Fibroblast of lung (primary cell): ENCODE results near the gene PHLDA2. TPM values are rescaled to one million over a fixed set of nuclear protein-coding genes. Genes with fewer than 3 reads are reported as not detected.

Experiments
- DNase-seq, 2 donors: peaks; one replicate each; pipeline versions ENCODE4 v3.0.0 to v3.0.0-alpha.2; 2010; ENCODE audit warnings: low read depth in 2 of 2
- H2AFZ ChIP-seq: 2 replicates; pipeline ENCODE4 v1.5.1; 2012; ENCODE audit warnings: low read length, control low read depth, inconsistent platforms
- H3K27ac ChIP-seq: 2 replicates; pipeline ENCODE4 v1.5.1; 2011; ENCODE audit warnings: low read length, control low read depth; ENCODE audit not compliant: insufficient read depth
- H3K27me3 ChIP-seq: 2 replicates; pipeline ENCODE4 v1.5.1; 2011; ENCODE audit warnings: mild to moderate bottlenecking, low read length; ENCODE audit not compliant: control insufficient read depth, insufficient read depth
- H3K36me3 ChIP-seq: 2 replicates; pipeline ENCODE4 v1.5.1; 2011; ENCODE audit warnings: low read length; ENCODE audit not compliant: control insufficient read depth, insufficient read depth
- H3K4me1 ChIP-seq: 2 replicates; pipeline ENCODE4 v1.5.1; 2011; ENCODE audit warnings: low read length; ENCODE audit not compliant: control insufficient read depth, insufficient read depth; ENCODE audit errors: extremely low read depth
- H3K4me2 ChIP-seq: 2 replicates; pipeline ENCODE4 v1.5.1; 2011; ENCODE audit warnings: low read length, control low read depth; ENCODE audit not compliant: insufficient read depth; ENCODE audit errors: extremely low read depth
- H3K4me3 ChIP-seq, 4 experiments: fragments of 200-600 bp in 1 of 4; sonication (generic) in 1 of 4; replicated peaks in 1 of 4; 2 replicates each; pipeline ENCODE4 v1.5.1; 2011 to 2016; ENCODE audit warnings: low read length in 4 of 4, low read depth in 3 of 4, mild to moderate bottlenecking in 3 of 4, control low read depth in 2 of 4, inconsistent platforms in 1 of 4, mixed read lengths in 1 of 4; ENCODE audit not compliant: insufficient read depth in 1 of 4; ENCODE audit errors: control extremely low read depth in 1 of 4
- H3K79me2 ChIP-seq: 2 replicates; pipeline ENCODE4 v1.5.1; 2012; ENCODE audit warnings: mild to moderate bottlenecking, low read length, inconsistent platforms; ENCODE audit not compliant: control insufficient read depth, insufficient read depth
- H3K9ac ChIP-seq: 2 replicates; pipeline ENCODE4 v1.5.1; 2011; ENCODE audit warnings: mild to moderate bottlenecking, low read length, control low read depth; ENCODE audit not compliant: insufficient read depth
- H3K9me3 ChIP-seq: 2 replicates; pipeline ENCODE4 v1.5.1; 2012; ENCODE audit warnings: low read depth, low read length; ENCODE audit not compliant: control insufficient read depth, insufficient read depth
- H4K20me1 ChIP-seq: 2 replicates; pipeline ENCODE4 v1.5.1; 2011; ENCODE audit warnings: low read length; ENCODE audit not compliant: control insufficient read depth, insufficient read depth; ENCODE audit errors: extremely low read depth
- EZH2 ChIP-seq: IDR thresholded peaks from 2 replicates; pipeline ENCODE4 v1.5.1; 2012; ENCODE audit warnings: low read length, control low read depth, mild to moderate bottlenecking; ENCODE audit errors: missing control alignments
- polyA plus RNA-seq, 2 donors: library from polyadenylated mRNA; depleted of rRNA in 1 of 2; stranded (reverse) in 1 of 2; unstranded in 1 of 2; fragments of >200 nt; gene quantifications; 2 replicates each; pipeline ENCODE4 v1.2.1, GENCODE V29; 2011 to 2012; ENCODE audit warnings: missing spikeins in 1 of 2
- total RNA-seq: library from RNA; depleted of rRNA; stranded (reverse); fragments of >200 nt; gene quantifications from 2 replicates; pipeline ENCODE4 v1.2.1, GENCODE V29; 2014
- TF ChIP-seq, protein P1 (sequence below), 2 donors: IDR thresholded peaks in 1 of 2; conservative IDR thresholded peaks in 1 of 2; 1 replicate in 1 of 2; 2 replicates in 1 of 2; pipeline ENCODE4 v1.5.1; 2011 to 2012; ENCODE audit warnings: low read length in 2 of 2, control low read depth in 1 of 2, inconsistent platforms in 1 of 2, low read depth in 1 of 2, mild to moderate bottlenecking in 1 of 2

PHLDA2 gene
- total and polyA plus RNA-seq, 2 donors (not counting 1 experiment from before 2014, with no cell fraction given): 6.8 to 16.2 TPM

DNA sequence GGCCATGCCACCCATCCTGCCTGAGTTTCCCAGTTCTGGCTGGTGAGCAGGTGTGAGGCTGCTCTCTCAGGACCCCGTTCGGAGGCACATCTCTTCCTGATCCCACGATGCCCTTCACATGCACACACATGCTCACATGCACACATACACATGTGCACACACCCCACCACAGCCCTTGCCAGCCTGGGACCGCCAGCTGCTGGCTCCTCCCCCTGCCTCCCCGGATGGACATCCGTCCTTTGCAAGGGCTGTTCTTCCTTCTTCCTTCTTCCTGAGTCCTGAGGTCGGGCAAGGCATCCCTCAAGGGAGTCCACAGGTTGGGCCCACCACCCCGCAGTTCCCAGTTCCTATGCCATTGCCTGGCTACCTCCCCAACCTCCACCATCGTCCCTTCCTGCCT lies 33.2 kb downstream of the PHLDA2 start:
- H4K20me1 ChIP-seq: no peaks in the 10 kb centered on the region
- TF ChIP-seq, protein P1, sequence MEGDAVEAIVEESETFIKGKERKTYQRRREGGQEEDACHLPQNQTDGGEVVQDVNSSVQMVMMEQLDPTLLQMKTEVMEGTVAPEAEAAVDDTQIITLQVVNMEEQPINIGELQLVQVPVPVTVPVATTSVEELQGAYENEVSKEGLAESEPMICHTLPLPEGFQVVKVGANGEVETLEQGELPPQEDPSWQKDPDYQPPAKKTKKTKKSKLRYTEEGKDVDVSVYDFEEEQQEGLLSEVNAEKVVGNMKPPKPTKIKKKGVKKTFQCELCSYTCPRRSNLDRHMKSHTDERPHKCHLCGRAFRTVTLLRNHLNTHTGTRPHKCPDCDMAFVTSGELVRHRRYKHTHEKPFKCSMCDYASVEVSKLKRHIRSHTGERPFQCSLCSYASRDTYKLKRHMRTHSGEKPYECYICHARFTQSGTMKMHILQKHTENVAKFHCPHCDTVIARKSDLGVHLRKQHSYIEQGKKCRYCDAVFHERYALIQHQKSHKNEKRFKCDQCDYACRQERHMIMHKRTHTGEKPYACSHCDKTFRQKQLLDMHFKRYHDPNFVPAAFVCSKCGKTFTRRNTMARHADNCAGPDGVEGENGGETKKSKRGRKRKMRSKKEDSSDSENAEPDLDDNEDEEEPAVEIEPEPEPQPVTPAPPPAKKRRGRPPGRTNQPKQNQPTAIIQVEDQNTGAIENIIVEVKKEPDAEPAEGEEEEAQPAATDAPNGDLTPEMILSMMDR (conservative IDR thresholded peaks at IDR 0.05 in 1 of 2, IDR thresholded peaks at IDR 0.05 in 1 of 2; ENCODE audit: low read depth in 1 of 2, low read length in 2 of 2): no peak
- no peak for TF ChIP-seq EZH2
- no peaks in the 10 kb centered on the region for H3K27me3 ChIP-seq
- no peak overlapping the region for H3K27ac ChIP-seq
- DNase-seq: no peak
- no peaks in the 10 kb centered on the region for H3K36me3 ChIP-seq
- H3K4me2 ChIP-seq: no peak overlapping the region
- H3K9me3 ChIP-seq: no peaks in the 10 kb centered on the region
- H3K4me1 ChIP-seq: peaks cover 19% of the 10 kb centered on the region
- no peaks in the 10 kb centered on the region for H3K79me2 ChIP-seq
- H2AFZ ChIP-seq: no peak overlapping the region
- H3K4me3 ChIP-seq: no peak overlapping the region
- no peak overlapping the region for H3K9ac ChIP-seq

DNA sequence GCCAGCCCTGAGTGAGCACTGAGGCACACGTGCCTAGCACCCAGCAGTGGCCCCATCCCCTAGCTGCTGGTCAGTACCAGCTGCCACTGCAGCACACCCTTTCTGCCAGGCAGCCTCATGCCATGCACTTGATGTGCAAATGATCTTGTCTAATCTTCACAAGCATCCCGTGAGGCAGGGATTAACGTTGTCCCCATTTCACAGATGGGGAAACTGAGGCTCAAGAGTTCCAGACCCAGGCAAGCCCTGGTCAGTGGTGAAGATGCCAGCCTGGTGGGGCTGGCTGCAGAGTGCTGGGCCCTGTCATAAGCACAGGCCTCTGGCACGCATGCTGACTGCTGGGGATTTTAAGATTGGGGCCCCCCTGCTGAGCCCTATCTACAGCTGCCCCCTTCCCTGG lies 35.3 kb downstream of the PHLDA2 start:
- Histone ChIP-seq H3K4me3 (no peak overlapping the region), H3K9me3 (no peaks in the 10 kb centered on the region), H3K4me1 (peaks cover 16% of the 10 kb centered on the region), H3K9ac (no peak overlapping the region), H2AFZ (no peak overlapping the region), H3K79me2 (no peaks in the 10 kb centered on the region), H3K36me3 (no peaks in the 10 kb centered on the region), H4K20me1 (no peaks in the 10 kb centered on the region), H3K4me2 (no peak overlapping the region), H3K27me3 (no peaks in the 10 kb centered on the region), H3K27ac (no peak overlapping the region)
- TF ChIP-seq, protein P1 (conservative IDR thresholded peaks at IDR 0.05 in 1 of 2, IDR thresholded peaks at IDR 0.05 in 1 of 2; ENCODE audit: low read depth in 1 of 2, low read length in 2 of 2): no peak
- TF ChIP-seq EZH2: no peak
- DNase-seq: no peak

DNA sequence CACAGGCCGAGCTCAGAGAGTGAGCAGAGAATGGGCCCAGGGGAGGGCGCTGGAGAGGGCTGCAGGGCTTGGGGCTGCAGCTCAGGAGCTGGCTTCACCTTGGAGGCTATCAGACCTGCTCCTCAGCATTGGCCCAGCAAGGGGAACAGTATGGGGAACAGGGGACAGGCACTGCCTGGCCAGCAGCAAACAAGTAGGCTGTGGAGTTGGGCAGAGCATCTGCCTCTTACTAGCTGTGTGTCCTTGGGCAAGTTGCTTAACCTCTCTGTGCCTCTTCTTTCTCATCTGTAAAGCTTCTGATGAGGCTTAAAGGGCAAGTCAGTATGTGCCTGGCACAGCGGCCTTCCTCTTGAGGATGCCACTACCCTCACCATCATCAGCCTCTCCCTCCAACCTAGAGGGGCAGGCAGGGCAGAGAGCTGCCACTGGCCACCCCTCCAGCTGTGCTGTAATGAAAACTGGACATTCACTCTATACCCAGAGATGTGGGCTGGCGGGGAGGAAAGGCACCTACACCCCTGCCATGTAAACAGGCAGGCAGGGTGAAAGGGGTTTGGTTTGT lies 36.2 kb downstream of the PHLDA2 start:
- Histone ChIP-seq H3K79me2 (no peaks in the 10 kb centered on the region), H3K4me1 (peaks cover 12% of the 10 kb centered on the region), H2AFZ (peak overlapping the region; percentile 86), H3K27me3 (no peaks in the 10 kb centered on the region), H3K9me3 (no peaks in the 10 kb centered on the region), H4K20me1 (no peaks in the 10 kb centered on the region), H3K36me3 (no peaks in the 10 kb centered on the region), H3K4me3 (peak overlapping the region; percentile 48 to 62 (median 53)), H3K9ac (peak overlapping the region; percentile 1), H3K4me2 (peak overlapping the region; percentile 88), H3K27ac (no peak overlapping the region)
- TF ChIP-seq EZH2: no peak
- TF ChIP-seq, protein P1 (conservative IDR thresholded peaks at IDR 0.05 in 1 of 2, IDR thresholded peaks at IDR 0.05 in 1 of 2; ENCODE audit: low read depth in 1 of 2, low read length in 2 of 2): peak; percentile 12 to 38
- no peak for DNase-seq
